VCaP (cell line): ENCODE data around the gene CRIP3.

Source experiments
- H3K27ac ChIP-seq: fragments of 450-650 bp; 2 replicates; pipeline ENCODE4 v1.5.1; 2017
- TF ChIP-seq, protein P1 (sequence below): fragments of 450-650 bp; conservative IDR thresholded peaks from 2 replicates; pipeline ENCODE4 v1.5.1; 2017; ENCODE audit warnings: mild to moderate bottlenecking, moderate library complexity

CRIP3 gene

DNA sequence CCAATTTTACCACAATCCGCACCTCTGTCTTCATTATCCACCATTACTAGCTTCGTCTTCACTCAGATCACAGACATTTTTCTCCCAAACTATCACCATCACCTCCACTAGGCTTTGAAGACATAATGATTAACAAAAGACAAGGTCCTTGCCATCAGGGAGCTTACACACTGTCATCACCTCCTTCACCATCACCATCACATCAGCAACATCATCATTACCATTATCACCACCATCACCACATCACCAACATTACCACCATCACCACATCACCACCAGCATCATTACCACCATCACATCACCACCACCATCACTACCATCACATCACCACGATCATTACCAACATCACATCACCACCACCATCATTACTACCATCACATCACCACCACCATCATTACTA, 14.9 kb downstream of the CRIP3 start:
- TF ChIP-seq, protein P1, sequence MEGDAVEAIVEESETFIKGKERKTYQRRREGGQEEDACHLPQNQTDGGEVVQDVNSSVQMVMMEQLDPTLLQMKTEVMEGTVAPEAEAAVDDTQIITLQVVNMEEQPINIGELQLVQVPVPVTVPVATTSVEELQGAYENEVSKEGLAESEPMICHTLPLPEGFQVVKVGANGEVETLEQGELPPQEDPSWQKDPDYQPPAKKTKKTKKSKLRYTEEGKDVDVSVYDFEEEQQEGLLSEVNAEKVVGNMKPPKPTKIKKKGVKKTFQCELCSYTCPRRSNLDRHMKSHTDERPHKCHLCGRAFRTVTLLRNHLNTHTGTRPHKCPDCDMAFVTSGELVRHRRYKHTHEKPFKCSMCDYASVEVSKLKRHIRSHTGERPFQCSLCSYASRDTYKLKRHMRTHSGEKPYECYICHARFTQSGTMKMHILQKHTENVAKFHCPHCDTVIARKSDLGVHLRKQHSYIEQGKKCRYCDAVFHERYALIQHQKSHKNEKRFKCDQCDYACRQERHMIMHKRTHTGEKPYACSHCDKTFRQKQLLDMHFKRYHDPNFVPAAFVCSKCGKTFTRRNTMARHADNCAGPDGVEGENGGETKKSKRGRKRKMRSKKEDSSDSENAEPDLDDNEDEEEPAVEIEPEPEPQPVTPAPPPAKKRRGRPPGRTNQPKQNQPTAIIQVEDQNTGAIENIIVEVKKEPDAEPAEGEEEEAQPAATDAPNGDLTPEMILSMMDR, result no peak
- no peak overlapping the region for H3K27ac ChIP-seq

DNA sequence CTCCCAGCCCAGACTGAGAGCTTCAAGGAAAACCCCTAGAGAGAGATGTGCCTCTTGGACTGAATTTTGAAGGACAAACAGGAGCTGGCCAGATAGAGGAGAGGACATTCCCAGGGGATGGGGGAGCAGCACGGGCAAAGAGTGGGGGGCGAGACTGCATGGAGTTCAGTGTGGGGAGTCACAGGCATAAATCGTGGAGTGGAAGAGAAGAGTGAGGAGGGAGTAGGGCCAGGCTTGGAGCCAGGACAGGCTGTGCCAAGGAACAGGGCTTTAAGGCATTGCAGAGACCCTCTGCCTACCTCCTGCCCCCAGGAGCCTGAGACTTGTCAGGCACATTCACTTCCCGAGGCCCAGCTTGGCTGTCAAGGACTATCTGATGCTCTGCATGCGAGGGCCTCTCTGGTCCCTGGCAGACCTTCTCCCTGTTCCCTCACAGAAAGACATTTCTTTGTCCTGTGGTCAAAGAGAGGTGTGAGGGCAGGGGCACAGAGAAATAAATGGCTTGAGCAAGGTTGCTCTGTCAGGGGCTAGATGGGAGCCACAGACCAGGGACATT, 15.8 kb downstream of the CRIP3 start:
- TF ChIP-seq, protein P1, result no peak
- no peak overlapping the region for H3K27ac ChIP-seq

DNA sequence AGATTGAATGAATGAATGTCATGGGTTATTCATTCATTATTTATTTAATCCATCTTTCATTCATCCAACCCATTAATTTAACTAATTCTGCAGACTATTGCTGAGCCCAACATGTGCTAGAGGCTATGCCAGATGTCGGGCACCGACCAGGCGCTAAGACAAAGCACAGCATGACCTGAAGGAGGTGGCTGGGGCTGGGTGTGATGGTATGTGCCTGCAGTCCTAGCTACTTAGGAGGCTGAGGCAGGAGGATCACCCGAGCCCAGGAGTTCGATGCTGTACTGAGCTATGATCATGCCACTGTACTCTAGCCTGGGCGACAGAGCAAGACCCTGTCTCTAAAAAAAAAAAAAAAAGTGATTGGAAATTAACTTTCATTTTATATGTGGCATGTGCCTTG, 16.3 kb downstream of the CRIP3 start:
- H3K27ac ChIP-seq, result no peak overlapping the region
- TF ChIP-seq, protein P1, result no peak

DNA sequence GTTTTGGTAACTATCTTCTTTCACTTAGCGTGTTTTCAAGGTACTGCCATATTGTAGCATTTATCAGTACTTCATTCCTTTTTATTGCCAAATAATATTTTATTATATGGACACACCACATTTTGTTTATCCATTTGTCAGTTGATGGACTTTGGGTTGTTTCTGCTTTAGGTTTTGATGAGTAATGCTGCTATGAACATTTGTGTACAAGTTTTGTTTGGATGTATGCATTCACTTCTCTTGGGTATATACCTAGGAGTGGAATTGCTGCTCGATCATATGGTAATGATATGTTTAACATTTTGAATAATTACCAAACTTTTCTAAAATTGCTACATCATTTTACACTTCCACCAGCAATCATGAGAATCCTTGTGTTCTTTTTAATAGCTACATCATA, 16.9 kb downstream of the CRIP3 start:
- TF ChIP-seq, protein P1, result no peak
- no peak overlapping the region for H3K27ac ChIP-seq

DNA sequence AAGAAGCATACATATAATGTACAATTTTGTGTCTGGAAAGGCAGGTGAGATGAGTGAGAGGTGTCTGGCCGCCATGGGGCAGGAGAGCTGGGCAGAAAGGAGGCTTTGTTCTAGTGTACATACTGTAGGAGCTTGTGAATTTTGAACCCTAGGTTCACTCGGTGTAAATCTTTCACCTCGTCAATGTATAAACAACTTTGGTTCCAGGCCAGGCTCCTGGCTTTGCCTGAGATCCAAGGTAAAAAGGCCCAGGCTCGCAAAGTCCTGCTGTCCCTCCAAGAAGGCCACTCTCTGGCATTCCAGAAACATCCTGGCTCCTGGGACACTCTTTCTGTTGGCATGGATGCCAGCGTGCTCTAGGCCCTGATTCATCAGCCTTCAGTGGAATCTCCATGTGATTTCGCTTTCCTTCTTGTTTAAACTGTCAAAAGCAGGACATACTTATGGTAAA, 17.7 kb downstream of the CRIP3 start:
- H3K27ac ChIP-seq, result no peak overlapping the region
- TF ChIP-seq, protein P1, result no peak

- H3K27ac ChIP-seq, result no peak overlapping the region
- TF ChIP-seq, protein P1, result no peak
Measured at GRCh38 chr6:43290339-43290904, 18.2 kb downstream of the CRIP3 start.

DNA sequence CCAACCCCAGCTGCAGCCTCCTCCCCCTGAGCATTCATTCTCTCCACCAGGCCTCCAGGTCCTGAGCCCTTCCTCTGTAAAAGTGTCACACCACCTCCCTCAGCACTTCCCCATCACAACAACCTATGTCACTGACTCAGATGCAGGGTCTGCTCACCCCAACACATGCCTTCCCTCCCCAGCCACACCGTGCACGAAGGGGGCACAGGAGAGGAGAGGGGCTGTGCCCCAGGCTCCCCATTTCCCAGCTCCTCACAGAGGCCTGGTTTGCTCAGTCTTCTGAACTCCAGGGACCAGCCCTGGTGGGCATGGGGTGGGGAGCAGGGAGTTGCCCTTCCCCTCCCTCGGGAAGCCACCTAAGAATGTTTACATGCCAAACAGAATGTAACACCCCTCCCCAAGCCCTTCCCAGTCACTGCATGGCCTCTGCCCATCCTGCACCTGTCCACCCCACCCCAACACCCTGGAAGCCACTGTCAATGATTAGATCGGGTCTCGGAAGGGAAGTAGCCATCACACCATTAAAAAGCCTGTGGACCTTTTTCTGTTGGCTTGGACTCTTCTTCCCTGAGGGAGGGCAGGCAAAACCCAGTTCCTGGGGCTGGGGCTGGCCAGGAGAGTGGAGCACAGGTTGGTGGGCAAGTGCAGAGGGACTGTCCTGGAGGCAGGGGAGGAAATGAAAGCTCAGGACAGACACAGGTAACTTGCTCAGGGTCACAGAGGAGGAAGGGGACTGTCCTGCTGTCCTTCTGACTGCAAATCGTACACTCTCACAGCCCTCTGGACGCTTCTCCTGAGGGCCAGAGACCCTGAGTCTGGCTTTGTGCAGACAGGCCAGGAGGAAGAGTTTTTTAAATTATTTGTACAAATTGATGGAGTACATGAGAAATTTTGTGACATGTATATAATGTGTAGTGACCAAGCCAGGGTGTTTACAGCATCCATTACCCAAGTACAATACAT, 20.6 kb downstream of the CRIP3 start:
- TF ChIP-seq, protein P1, result no peak
- H3K27ac ChIP-seq, result no peak overlapping the region
